Measurements from ENCODE around the gene PLAGL2.
"Not testable (repeated sequence)": the region's sequence is repeated elsewhere in the genome, so short reads cannot be mapped to it uniquely, and the experiment has no call there.

PLAGL2 gene

DNA sequence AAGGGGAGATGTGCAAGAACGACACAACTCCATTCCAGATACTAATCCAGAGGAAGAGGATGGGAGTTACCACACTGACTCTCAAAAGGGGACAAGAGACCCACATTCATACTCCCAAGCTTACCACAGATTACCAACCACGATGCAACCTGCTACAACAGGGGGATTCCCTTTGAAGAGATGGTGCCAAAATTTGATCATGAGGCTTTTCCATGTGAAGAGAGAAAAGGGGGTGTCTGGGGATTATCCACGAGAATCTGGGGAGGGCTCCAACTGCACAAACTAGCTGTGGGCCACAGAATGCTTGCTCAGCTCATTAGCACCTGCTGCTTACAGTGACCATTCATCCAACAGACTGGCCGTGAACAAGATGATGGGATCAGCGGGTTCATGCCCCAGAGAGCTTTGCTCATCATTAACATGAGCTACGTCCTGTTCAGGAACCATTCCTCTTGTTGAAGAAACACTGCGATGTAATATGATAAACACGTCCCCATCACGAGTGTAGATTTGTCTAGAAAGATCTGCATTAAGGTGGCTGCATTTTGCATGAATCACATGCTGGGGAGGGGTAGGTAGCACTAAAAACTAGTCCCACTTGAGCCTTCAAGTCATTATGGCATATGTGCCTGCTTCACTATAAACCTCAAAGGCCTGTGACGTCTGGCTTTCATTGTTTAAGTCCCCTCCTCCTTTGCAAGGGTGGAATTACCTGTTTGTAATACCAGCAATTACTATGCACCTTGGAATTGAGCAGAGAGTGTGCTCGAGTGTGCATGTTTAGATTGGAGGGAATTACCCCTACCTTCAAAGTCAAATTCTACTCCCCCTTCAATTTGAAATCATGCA, 4.0 kb downstream of the PLAGL2 start:
- DNase-seq: no peak

DNA sequence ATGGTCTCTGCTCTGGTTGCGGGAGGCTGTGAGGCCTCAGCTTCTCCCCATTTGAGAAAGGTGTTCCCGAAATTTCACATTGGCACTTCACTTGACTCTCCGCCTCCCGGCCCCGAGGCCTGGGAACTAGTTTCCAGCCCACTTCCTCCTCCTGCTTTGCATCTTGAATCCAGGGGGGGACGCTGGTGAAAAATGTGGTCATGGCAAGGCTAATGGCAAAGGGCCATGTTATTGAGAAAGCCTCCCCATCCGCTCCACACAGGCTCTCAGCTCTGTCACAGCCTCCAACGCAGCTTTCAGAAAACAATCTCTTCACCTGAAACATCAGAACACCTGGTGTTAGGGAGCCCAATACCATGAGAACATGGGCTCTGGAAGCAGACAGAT, 5.6 kb downstream of the PLAGL2 start:
- DNase-seq: no peak

DNA sequence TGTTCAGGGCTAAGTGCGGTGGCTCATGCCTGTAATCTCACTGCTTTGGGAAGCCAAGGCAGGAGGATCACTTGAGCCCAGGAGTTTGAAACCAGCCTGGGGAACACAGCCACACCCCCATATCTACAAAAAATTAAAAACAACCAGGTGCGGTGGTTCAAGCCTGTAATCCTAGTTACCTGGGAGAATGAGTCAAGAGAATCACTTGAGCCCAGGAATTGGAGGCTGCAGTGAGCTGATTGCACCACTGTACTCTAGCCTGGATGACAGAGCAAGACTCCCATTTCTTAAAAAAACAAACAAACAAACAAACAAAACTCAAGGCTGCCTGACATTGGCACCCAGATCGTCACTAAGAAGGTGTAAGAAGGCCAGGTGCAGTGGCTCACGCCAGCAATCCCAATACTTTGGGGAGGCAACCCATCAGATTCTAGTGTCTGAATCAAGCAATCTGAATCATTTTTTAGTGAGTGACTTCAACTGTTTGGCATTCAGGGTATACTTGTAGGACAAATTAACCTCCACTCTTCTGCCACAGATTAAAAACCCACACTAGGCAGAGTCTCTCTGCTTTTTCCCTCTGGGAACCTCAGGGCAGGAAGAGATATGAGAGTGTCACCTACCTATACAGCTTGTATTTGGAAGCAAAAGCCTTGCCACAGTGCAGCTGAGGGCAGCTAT, 6.1 kb downstream of the PLAGL2 start:
- no peak for DNase-seq

DNA sequence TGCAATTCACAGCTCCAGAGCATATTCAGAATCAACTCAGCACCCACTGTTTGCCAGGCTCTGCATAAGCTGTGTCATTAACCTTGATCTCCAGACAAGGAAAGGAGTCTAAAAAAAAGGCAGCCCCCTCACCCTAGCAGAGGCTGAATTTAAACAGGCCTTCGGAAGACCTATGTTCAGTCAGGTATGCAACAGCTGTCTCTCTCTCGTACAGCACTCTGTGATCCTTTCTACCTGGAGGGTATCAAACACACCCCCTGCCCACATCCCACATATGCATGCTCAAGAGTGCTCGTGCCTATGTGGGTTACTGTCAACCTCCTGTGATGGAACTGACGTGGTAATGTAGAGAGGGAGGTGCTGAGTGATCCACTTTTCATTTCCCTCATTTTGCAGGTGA, 8.5 kb downstream of the PLAGL2 start:
- no peak for DNase-seq

DNA sequence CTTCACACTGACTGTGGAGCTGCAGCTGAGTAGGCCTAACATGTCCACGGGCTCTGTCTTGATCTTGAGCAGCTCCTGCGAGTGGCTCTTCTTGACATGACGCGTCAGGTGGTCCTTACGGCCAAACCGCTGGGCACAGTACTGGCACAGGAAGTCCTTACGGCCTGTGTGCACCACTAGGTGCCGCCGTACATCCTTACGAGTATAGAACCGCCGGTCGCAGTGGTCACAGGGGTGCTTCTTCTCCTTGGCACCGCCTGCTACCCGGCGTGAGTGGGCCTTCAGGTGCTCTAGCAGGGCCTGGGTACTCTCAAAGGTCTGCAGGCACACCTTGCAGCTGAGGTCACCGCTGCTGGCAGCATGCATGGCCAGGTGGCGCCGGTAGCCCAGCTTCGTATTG, 10.4 kb downstream of the PLAGL2 start:
- not testable (repeated sequence) for DNase-seq

DNA sequence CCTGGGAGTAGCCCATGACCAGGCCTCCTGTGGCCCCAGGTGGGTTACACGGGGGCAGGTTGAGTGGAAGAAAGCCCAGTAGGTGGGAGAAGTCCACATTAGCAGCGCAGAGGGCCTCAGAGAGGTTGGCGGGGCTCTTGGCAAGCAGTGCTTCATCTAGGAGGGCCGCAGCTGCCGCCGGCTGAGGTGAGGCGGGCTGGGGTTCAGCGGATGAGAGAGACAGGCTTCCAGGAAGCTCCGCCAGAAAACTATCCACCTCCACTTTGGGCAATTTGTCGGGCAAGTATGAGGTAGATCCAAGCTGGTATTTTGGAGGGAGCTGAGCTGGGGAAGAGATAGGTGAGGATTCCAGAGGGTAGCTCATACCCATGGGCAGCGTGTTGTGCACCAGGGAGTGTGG, 10.9 kb downstream of the PLAGL2 start:
- not testable (repeated sequence) for DNase-seq

DNA sequence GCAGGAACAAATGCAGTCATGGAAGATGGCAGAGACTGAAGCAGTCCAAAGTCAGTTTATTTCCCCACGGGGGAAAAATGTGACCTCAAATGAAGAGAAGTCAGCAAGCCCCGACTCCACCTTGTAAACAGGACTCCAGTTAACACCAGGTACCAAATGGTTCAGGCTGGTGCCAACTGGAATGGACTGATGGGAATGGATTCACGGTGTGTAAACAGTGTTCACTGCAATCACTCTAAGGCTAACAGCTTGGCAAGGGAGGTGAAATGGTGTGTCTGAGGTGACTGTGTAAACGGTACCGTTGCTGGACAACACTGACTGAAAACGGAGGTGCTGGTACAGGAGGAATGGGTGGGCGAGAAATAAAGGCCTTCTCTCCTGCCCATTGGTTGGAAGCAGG, 12.0 kb downstream of the PLAGL2 start:
- DNase-seq: no peak

DNA sequence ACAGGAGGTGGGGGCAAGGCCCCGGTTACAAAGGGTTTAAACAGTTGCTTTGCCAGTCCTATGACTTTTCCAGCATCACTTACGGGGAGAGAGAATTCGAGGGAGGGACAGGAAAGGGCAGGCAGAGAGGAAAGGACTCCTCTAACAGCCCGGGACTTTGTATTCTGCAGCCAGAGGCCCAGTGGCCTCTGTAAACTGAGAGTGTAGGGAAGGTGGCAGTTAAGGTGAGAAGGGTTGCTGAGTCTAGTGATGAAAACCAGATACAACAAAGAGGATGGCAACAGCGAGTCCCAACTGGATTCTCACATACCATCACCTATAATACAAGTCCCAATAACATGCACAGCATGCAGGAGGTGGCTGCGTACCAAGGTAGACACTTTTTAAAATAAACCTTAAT, 13.5 kb downstream of the PLAGL2 start:
- no peak for DNase-seq

DNA sequence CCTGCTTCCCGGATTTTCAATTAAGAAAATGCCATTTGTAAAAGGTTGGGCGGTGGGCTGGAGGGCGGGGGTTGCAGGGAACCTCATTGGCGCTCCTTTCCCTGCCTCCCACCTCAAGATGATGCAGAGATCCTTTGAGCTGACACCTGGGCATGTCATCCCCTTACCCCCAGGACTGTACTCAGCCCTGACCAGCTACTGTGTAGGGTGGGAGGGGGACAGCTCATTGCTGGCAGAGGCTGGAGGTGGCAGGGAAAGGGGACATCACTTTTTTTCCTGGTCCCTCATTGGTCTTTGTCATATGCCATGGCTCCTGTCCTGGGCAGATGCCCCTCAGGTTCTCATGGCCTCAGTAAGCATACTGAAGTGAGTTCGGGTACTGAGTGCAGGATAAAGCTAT, 14.2 kb downstream of the PLAGL2 start:
- not testable (repeated sequence) for DNase-seq

DNA sequence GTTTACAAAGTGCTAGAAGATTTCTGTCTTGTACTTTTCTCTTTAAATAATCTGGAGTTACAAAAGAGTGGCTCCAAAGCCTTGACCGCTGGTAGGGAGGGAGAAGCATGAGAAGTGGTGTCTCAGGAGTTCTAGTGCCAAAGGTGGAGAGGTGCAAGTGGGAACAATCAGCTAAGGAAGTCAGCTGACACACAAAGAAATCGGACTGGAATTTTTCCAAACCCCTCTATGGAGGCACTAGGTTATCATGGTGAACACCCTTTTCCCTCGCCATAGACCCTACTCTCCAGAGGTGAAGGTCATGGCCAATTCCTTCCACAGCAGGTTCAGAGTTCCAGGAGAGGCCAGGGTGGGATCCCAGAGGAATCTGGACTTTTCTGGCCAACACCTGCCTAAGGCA, 14.8 kb downstream of the PLAGL2 start:
- no peak for DNase-seq

DNA sequence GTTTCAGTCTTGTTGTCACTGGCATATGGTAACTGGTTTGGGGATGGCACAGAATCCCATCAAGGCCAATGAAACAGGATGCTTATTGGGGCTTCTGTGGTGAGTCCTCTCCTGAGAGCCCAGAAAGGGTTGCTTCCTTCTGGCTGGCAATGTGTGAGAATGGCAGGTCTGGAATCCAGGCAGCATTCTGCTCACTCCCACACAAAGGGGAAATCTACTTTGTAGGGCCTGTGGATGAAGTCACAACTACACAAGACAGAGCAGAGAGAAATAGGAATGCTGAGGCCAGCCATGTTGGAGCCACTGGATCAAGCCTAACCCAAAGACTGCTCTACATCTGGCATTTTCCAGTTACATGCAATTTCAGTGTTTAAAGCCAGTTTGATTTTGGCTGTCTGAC, 15.7 kb downstream of the PLAGL2 start:
- DNase-seq: no peak

DNA sequence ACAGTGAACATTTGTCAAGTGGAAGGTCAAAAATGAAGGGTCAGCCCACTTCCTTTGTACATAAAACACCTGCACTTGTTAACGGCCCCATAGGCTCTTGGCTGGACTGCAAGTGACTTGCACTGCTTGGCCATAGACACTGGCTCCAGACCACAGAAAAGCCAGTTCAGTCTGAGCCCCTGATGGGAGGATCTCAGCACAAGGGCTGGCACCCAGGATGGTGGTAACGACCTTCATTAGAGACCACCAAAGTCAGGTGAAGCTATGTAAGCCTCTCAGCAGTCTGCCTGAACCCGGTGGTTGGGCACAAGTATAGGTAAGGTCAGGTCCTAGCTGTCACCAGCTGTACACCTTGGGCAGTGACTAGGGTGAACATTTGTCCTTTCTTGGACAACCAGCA, 16.1 kb downstream of the PLAGL2 start:
- DNase-seq: no peak

DNA sequence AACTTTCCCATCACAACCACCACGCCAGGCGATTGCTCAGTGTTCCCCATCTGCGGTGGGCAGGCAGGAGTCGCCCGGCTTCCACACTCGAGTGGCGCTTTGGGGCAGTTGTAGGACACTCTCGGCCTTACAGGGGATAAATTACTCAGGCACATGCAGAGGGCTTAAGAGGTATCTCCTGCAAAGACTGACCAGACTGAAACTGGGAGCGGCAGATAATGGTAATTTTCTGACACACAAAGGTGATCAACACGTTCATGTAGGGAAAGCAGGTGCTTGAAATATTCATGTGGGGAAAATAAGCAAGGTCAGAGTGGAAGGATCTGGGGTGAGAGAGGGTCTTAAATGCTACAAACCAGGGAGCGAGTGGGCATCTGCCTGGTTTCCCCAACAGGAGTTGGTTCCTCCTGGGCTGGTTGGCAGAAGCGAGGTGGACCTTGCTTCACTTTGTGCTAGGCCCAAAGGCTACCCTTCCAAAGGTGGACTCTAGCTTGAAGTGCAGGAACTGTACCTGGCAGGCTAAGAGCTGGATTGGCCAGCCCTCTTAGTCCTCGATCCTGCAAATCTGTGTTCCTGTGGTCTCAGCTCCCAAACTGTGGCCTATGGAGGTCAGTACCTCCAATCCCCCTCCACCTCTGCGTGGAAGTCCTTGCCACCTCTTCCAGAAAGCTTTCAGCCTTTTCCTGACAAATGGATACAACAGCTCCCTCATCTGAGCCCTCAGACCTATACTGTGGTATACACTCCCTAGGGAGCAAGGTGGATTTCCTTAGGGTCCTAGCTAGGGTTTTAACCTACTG, 16.7 kb downstream of the PLAGL2 start:
- DNase-seq: no peak

DNA sequence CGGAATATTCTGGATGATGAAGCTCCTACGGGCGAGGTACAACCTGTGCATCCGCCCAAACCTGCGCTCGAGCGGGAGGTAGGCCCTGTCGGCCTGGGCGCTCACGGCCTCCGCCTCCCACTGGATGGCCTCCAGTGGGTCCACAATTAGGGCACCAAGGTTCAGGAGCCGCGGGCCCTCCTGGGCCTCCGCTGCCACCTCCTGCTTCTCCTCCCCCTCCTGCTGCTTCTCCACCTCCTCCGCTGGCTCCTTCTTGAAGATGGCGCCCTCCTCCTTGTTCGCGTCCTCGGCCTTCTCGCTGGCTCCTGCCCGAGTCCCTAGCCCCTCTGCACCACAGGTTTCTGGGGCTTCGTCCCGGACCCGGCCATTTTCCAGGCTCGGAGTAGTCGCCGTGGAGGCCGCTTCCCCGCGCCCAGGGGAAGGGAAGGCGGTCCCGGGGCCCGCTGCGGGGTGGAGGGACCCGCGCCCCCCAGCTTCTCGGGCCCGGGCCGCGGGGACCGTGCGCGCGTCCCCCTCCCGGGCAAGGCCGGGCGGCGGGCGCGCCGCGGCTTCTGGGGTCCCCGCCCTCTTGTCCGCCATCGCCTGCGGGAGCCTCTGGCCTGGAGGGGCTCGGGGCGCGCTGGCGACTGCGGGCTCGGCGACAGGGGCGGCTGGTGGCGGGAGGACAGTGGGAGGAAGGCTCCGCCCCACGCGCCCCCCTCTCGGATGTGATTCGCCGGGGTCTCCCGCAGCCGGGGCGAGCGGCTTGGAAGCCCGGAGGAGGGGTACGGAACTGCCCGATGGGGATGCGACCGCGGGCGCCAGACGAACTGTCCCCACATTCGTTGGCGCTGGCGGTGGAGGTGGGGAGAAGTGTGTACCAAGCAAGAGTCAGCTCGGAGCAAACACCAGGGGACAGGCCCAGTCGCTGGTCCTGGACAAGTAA, 17.6 kb downstream of the PLAGL2 start:
- no peak for DNase-seq

DNA sequence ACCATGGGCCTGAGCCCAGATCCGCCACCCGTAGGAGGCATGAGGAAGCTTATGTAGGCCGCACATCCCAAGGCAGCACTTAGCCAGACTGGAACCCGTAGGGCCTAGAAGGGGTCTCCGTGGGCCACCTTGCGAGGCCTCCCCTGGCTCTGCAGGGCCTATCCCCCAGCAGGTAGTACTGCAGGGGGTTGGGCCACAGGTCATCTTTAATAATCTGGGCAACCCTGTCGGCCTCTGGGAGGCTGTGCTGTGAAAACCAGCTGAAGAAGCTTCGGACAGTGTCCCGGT, 18.5 kb downstream of the PLAGL2 start:
- DNase-seq: no peak

DNA sequence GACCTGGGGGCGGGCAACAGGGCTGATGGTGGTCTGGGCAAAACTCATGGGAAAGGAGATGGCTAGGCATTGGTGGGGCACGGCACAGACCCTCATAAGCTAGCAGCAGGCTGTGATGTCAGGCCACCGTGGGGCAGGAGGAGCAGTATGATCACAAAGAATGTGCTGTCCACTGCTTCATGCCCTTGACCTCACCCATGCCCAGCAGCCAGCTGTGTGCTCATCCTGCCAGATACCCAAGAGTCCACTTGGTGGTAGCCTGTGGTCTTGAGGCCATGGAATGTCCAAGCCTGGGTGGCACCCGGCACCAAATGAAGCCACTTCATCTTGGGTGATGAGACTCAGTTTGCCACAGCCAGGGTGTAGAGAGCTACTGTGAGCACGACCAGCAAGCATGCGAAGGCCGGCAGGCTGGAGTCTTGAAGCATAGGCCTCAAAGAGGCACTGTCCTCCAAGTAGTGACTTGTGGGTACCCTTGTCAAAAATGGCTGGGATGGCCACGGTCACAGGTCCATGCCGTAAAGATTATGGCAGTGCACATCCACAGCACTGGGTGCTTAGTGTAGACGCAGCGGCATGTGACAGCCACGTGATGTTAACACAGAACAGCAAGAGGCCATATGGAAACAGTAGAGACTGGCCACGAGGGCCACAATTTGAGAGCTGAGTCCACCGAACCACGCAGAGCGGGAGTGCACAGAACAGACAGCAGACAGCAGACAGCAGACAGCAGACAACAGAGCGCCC, 19.0 kb downstream of the PLAGL2 start:
- no peak for DNase-seq

DNA sequence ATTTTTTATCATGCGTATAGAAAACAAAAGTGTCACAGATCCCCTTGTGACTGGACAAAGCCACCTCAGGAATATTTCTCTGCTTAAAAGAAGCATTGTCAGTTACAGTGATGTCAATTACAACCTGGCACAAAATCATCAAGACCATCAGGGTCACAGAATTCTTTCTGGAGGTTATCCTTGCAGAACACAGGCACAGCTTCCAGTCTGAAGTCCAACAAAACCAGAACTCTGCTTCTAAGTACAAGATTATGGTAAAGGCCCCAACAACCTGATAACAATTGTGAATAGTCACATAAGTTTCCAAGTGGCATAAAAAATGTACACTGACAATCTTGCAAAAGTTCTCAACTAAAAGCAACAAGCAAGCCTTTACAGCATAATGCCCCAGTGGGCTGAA, 21.0 kb downstream of the PLAGL2 start:
- DNase-seq: no peak

DNA sequence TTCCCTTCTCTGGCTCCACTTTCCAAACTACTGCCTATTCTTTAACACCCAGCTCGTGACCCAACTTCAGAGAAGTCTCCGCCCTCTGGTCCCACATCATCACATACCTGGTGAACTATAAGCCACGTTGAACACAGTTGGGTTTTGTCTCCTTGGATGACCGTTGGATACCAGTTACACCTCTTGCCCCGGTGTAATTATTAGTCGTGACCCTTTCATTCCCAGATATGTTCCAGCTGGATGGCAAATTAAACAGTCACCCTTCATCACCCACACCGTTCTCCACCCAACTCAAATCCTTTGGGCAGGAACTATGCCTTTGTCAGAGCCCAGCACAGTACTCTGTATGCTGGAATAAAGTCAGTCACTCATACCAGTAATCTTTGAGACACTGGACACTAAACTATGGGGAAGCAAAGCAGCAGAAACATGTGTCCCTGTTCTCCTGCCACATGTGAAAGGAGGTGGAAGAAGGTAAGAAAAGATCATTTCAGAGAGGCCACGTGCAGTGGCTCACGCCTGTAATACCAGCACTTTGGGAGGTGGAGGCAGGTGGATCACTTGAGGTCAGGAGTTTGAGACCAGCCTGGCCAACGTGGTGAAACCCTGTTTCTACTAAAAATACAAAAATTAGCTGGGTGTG, 22.5 kb downstream of the PLAGL2 start:
- DNase-seq: no peak

DNA sequence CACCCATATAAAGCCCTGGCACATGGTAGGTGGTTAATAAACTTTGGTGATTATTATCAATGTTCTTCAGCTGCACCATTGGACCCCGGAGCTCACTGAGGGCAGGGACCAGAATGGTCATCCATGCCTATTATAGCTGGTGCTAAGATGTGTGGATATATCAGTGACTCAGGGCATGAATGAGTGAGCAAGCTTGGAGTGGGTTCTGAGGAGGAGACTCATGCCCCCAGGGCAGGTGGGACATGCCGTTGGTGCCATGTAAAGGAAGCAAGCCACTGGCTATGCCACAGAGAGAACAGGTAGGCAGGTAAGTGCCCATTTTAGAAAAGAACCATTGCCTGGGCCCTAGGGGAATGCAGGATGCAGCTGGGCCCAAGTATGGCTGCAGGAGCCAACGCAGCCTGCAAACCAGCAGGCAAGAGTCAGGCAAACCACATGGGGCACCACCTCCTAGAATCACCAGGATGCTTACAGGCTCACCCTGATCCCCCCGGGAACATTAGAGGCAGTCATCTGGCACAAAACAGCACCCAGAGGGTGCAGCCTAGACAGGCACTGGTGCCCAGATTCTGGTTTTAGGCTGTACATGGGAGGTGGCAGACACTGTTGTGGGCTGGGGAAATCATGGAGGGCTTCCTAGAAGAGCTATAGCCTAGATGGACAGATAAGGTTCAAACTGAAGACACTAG, 23.5 kb downstream of the PLAGL2 start:
- DNase-seq: no peak

DNA sequence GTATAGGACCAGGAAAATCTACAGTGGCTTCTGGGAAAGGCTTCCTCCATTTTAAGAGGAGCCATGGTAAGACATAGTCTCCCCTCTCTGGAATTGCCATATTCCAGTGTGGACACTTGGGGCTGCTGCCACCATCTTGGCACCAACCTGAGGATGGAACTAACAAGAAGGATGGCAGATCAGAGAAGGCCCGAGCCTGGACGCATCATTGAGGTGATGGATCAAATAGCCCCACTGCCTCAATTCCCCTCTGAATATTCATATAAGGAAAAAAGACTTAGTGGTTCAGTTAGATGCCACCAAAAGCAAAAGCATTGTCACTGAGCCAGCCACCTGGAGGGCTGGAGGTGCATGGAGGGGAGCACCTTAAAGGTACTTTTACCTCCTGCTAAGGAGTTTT, 25.9 kb downstream of the PLAGL2 start:
- DNase-seq: no peak

DNA sequence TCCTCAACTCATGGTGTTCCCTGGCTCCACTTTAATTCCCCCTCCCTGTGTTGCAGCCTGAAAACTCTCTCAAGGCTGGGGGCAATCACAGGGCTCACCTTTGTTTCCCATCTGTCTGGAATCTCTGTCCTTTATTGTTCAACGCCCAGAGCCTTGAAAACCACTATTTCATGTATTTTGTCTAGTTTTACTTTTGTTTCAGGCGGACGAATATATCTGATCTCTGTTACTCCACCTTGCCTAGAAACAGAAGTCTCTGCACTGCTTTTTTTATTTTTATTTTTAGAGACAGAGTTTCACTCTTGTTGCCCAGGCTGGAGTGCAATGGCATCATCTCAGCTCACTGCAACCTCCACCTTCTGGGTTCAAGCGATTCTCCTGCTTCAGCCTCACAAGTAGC, 27.6 kb downstream of the PLAGL2 start:
- DNase-seq: peak; percentile 2
